CD4-positive, alpha-beta T cell treated with Interleukin-1 beta for 1 hour (primary cell): Measurements from ENCODE around the gene PPP1R3G.
"Not testable (repeated sequence)": the region's sequence is repeated elsewhere in the genome, so short reads cannot be mapped to it uniquely, and the experiment has no call there.

Experiments used
- DNase-seq, 2 donors: peaks; one replicate each; pipeline ENCODE4 v3.0.0-alpha.2; 2020 to 2022

Gene PPP1R3G

DNA sequence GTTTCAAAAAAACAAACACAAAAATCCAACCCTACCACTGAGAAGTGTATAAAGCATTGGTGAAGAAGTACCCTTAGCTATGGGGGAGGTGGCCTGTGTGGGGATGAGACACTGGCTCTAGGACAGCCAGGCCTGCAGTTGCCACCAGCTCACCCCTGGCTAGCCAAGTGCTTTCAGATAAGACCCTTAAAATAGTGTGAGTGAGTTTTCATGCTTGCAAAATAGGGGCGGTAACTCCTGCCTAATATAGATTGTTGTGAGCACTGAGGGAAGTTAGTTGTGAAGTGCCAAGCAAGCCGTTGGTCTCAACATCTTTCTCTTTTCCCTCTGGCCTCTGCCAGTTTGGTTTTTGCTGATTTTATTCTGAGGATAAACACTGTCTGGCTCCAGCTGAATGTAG, 11.3 kb downstream of the PPP1R3G start:
- no peak for DNase-seq

DNA sequence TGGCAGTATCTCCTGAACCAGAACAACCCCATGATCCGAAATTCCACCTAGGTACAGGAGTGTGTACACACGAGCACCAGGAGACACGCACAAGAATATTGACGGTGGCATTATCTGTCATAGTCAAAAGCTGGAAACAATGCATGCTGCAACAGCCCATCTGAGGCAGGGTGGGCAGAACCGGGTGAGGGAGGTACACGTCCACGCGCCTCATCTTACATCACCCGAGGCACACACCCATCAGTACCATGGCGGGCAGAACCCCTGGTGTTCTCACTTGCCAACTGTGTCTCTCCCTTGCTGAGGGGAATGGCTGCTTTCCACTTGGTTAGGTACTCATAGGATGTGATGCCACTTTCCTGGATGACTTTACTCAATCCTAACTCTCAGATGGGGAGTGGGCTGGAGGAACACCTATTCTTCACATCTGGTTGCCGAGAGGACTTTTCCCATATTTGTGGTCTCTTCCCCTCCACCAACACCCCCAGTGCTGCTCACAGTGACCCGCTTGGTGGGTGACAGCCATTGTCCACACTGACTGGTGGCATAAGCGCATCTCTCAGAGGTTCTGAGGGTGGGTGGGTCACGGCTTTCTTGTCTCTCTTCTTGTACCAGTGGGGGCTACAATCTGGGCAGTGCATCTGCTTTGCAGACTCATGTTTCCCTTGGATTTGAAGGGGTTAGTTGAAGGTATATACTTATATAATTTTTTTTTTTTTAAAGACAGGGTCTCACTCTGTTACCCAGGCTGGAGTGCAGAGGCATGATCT, 13.5 kb downstream of the PPP1R3G start:
- no peak for DNase-seq

DNA sequence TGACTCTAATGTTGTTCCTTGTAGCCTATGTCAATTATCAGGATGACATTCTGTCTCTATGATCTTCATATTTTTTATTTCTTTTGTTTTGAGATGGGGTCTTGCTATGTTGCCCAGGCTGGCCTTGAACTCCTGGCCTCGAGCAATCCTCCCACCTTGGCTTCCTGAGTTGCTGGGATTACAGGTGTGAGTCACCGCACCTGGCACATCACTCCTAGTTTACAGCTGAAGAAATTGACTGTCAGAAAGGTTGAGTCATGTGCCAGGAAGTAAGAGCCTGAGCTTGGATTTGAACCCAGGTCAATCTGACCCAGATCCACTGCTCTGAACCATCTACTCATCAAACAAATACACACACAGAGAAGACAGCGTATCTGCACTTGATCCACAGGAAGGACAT, 14.4 kb downstream of the PPP1R3G start:
- DNase-seq: no peak

DNA sequence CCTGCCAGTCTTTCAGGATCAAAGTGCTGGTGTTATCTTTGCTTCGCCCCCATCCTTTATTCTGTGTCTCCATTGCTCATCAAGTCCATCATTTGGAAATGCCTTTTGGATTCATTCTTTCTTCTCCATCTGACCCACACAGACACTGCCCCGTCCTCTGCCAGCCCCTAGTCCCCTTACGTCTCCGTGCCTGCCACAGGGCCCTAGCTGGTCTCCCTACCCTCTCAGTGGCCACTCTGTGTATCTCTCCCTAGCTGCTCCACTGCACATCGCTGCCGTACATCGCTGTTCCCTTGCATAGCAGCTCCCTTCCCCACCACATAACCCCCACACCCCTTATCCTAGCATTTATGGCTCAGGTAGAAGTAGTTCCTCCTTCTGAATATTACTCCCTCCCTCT, 15.7 kb downstream of the PPP1R3G start:
- DNase-seq: no peak

DNA sequence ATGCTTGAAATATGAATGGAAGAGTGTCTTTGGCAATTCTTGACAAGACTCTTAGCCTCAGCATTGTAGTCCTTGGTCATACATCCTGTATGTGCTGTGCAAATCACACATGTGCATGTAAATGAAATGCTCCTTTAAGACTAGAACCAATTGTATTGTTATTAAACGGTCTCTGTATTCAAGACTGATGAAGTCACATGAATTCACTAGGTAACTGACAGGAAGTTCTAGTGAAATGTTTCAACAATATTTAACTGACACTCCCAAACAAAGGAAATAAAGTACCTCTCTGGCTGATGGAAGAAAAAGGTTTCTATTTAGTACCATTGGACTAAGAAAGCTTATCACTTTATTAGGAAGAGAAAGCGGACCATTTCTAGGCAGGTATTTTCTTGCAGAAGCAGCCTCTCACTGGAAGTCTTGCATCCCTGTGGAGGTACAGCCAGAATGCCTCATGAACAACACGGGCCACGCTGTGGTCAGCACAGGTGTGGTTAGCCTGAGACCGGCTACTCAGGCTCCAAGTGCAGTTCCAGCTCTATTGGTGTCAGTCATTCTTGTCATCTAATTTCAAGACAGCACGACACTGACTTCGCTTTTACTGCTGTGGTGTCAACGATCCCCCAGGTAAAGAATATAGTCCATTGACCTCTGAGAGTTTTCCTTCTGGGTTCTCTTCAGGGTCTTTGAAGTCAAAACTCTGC, 17.3 kb downstream of the PPP1R3G start:
- DNase-seq: no peak

DNA sequence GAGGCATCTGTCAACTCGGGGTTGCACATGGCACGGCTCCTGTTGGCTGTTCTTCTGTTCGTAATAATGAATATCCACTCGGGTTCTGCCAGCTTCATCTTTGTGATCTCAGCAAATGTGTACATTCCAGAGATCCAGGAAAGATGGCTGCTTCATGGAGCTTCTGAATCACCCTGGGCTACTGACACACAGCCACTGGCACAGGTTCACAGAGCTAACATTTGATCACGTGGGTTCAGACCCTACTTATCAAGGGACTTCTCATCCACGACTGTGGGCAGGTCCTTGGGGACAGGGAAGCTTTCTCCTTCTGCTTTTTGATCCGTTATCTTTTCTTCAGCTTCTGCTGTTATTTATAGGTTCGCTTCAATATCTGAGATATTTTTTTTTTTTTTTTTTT, 18.1 kb downstream of the PPP1R3G start:
- no peak for DNase-seq

DNA sequence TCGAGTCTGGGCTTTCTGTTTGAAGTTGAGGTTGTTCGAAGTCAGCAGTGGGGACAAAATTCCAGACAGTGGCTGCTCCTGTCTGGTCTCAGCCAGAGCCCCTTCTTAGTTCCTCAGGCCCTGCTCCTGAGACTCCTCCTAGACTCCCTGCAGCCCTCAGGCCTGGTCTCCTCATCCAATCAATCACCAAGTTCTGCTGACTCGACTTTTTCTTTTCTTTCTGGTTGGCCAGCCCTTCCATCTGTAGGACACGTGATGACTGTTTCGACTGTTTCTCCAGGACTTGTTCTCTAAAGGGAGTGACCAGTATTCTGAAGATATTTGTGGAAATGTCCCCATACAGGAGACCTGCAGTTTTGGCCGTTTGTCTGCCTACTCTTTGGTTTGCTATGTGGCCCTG, 19.5 kb downstream of the PPP1R3G start:
- DNase-seq: no peak

DNA sequence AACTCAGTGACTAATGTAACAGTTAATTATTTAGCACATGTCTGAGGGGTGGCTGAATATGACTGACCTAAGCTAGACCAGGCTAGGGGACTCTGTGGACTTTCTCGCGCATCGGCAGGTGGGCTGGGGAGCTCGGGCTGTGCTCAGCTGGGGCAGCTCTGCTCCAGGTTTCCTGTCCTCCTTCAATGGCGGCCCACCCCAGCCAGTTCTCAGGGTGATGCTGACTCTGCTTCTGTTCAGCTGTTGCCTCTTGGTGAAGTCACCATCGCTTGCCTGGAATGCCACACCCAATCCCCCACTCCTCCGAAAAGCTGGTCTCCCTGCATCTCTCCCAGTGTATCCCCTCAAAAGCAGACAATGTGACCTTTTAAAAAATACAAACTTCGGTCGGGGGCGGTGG, 20.0 kb downstream of the PPP1R3G start:
- DNase-seq: no peak

DNA sequence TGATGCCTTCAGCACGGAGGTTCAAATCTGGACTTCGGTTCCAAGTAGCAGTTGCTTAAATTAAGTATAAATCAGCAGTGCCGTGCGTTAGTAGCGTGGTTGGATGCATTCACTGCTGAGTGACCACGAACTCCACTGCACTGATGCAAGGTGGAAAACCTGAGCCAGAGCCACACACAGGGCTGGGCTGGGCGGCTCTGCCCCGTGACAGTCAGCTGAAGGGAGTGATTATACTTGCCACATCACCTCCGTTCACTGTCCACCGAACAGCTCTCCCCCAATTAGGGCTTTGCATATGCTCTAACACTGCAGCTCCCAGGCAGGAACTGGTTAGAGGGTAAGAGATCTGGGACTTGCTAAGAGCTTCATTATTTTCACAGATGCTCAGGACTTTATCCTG, 22.2 kb downstream of the PPP1R3G start:
- no peak for DNase-seq

DNA sequence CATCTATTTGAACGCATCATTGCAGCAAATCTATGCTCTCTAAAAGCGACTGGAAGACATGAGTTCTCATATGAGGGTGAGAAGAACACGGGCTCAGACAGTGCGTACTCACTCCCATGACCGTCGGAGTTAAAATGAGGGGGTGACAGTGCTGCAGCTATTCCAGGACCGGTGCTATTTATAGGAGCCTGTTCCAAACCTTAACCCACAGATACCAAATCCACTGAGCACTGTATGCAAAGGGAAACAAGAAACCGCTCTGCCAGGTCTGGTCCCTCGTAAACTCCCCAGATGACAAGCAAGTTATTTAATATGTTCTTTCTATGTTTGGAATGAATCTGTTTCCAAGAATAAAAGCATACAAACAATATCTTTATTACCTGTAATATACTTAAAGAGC, 22.9 kb downstream of the PPP1R3G start:
- no peak for DNase-seq

DNA sequence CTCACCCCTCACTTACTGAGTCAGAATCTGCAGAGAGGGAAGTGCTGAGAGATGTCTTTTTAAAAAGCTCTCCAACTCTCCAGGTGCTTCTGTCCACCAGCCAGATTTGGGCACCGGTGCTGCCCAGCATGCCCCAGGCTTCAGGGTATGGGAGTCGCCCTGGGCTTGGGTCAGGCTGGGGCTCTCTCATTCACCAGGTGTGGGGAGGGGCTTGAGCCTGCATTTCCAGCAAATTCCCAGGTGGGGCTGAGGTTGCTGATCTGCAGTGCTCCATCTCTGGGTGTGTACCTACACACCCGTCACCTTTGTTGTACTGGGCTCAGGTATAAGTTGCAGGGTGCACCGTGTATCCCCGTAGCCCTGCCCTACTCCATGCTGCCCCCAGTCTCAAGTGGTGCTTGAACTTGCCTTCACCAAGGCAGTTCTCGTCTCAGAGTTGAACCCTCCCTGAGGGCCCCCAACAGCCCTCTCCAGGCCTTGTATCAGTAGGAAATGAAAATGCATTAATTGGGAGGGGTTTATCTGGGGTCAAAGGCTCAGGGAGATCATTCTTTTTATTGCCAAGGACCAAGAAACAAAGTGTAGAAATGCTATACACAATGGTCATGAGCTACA, 23.5 kb downstream of the PPP1R3G start:
- no peak for DNase-seq

DNA sequence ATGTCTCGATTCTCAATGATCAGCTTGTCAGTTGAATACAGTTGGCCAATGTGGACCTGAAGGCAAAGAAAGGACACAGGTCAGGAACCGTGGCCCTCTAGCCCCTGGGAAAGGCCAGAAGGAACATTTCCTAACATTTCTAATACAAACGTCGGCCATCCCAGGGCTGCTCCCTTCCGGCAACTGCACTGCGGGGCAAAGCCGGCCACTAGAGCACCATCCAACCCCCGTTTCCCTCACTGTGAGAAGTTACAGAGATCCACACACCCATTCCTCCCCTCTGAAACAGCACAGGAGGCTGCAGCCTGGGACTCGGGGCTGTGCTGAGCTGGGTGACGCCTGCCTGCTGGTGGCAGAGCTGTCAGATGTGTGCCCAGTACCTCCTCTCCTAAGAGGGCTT, 24.3 kb downstream of the PPP1R3G start:
- DNase-seq: no peak

DNA sequence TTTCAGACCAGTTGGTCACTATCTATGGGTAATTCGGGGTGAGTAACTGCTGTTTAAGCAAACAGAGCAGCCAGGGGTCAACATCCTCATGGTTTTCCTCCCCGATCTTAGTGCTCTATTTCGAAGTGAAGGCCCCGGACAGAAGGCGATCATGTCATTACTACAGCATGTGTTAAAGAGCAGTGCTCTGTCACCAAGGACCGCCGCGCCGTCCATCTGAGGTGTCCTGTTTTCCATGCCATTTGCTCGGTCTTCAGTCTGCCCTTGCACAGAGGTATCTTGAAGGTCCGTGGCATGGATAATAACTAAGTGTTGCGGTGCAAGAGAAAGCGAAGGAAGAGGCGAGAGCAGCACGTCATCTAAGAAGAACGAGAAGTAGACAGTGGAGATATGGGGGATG, 25.1 kb downstream of the PPP1R3G start:
- DNase-seq: no peak

DNA sequence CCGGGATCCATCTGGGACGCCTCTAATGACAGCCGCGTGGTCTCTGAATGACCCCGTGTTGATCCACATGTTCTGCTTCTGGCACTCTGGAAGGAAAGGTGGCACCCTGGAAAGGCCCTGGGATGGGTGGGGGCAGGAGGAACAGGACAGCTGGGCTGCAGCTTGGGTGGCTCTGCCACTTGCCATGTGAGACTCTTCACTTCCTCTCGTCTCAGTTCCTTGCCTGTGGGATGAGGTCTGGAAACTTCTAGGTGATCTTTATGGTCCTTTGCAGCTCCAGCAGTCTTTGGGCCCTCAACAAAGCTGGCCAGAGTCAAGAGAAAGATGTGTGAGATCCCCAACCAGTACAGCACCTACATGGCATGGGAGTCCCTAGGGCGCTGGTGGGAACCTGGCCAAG, 26.5 kb downstream of the PPP1R3G start:
- no peak for DNase-seq

DNA sequence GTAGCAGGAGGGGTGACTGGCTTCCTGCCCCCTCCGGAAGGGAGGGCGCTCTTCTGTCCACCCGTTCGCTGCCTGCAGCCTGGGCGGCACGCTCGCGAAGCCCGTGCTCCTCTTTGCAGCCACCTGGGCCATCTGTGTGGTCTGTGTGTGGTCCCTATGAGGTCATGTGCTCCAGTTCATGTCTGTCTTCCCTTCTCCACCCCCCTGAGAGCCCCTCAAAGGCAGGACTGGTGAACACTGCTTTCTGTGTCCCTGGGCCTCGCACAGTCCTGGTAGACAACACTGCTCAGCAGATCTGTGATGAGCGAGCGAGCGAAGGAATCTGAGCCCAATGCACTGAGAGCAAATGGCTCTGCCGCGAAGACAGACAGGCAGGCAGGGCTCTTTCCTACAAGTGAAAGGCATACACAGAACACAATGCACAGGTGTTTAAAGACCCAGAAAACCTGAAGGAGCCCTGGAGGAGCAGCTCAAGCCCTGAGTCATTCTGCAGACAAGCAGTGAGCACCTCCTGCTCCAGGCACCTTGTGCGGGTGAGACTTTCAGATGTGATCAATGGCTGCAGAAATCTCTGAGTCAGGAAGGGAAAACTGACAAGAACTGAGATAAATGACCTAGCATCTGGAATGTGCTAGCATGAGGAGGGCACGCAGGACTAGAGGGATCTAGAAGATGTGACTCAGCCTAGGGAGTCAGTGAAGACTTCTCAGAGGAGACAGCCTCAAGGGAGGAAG, 27.1 kb downstream of the PPP1R3G start:
- DNase-seq: no peak

DNA sequence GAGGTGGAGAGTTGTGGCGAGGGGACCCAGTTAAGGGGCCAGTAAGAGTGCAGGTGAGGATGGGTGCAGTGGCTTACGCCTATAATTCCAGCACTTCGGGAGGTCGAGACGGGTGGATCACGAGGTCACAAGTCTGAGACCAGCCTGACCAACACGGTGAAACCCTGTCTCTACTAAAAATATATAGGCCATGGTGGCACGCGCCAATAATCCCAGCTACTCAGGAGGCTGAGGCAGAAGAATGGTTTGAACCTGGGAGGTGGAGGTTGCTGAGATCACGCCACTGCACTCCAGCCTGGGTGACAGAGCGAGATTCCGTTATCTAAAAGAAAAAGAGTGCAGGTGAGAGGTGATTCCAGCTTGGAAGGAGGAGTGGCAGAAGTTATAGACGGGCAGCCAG, 28.0 kb downstream of the PPP1R3G start:
- no peak for DNase-seq

DNA sequence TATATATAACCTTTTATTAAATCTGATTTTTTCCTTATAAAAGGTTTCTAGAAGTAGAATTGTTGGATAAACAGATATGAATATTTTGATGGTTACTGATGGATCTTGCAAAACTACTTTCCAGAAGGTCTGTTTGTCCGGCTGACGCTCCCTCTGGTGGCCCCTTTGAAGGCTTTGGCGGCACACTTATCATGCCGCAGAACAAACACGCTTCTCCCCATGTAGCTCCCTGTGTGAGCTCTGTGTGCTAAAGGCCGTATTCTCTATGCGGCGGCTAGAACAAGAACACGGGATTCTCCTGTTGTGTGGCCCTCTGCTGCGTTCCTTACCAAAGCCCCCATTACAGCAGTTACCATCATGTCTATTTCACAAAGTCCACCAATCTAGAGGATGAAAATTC, 30.0 kb downstream of the PPP1R3G start:
- DNase-seq: no peak

DNA sequence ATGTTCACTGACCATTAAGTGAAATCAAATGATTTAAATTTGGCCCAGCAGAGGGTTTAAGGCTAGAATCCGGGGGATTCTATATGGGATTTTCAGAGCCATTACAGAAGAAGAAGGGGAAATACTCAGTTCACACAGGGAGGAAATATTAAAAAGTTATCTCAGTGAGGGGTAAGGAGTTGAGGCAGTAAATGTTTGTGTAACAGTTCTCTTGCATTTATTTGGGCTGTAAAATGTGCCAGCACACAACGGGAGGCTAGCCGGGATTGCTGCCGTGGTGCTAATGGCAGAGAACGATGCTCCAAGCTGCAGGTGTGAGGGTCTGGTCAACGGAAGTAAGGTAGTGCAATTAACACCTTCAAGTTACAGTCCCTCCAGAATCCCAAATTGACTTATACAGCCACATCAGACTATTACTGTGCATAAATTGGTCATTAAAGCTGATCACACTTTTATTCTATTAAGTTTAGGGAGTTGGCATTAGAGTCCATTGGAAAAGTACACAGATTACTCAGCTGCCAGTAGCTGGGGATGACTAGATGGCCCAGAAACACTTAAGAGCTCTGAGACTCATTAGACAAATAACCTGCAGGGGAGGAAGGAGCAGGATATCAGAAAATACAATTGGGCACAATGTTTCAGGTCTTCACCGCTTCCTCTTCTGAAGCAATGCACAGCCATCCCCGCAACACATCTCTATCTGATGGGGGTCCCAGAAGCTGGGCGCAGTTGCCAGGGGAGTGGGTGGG, 31.3 kb downstream of the PPP1R3G start:
- DNase-seq: no peak

DNA sequence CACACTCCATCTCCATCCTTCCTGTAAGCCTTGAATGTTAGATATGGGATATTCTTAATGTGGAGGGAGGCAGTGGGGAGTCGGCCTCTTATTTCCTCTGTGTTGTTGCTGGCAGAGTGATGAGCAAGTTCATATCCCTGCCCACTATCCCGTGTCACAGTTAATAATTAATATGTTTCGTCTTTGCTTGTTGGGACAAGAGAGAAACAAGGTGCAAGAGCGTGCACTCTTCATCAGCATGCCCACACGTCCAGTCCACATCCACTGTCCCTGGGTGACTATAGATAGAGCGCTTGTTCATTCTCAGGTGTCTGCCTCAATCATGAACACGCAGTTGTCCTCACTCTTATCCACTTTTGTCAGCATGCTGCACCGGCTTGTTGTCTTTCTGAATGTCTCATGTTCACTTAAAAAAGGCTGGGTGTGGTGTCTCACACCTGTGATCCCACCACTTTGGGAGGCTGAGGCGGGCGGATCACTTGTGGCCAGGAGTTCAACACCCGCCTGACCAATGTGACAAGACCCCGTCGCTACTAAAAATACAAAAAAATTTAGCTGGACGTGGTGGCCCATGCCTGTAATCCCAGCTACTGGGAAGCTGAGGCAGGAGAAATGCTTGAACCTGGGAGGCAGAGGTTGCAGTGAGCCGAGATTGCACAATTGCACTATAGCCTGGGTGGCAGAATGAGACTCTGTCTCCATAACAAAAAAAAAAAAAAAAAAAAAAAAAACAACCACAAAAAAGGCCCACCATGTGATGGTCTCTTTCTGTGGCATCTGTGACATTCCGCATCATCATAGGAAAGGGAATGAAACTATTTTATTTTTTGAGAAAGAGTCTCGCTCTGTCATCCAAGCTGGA, 34.2 kb downstream of the PPP1R3G start:
- DNase-seq: no peak

DNA sequence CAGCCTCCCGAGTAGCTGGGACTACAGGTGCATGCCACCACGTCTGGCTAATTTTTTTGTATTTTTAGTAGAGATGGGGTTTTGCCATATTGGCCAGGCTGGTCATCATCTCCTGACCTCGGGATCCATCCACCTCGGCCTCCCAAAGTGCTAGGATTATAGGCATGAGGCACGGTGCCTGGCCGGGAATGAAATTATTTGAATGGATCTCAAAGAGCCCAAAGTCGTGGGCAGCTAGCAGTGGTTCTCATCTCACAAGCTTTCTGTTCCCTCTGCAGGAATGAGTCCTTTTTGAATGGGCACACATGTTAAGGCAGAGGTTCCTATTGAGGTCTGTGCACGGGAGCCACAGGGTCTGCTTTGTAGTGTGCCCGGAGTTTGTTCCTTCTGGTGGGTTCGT, 34.9 kb downstream of the PPP1R3G start:
- DNase-seq: no peak

DNA sequence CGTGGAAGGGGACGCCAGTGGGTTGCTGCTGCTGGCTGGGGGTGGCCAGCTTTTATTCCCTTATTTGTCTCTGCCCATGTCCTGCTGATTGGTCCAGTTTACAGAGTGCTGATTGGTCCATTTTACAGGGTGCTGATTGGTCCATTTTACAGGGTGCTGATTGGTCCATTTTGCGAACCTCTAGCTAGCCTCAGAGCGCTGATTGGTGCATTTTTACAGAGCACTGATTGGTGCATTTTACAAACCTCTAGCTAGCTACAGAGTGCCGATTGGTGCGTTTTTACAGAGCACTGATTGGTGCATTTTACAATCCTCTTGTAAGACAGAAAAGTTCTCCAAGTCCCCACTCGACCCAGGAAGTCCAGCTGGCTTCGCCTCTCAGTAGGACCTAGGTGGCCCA, 35.4 kb downstream of the PPP1R3G start:
- DNase-seq: not testable (repeated sequence)

DNA sequence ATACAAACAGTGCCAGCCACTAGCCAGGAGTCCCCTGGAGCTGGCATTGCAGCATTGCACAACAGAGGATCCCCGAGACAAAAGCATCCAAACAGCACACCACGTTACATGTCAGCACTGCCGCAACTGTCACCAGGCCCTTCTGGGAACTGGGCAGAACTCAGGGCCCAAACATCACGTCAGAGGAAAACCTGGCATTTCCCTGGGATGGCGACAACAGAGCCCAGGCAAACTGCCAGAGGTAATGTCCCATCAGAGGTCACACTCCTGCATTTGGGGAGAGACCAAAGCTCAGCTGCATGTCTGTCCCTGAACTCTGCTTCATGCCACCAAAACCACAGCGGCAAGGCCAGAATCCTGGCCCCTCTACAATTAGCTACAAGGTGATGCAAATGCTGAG, 36.3 kb downstream of the PPP1R3G start:
- no peak for DNase-seq
